H1 (cell line): ENCODE data around the gene PCGF6. TPM values are rescaled to one million over a fixed set of nuclear protein-coding genes. Genes with fewer than 3 reads are reported as not detected.

Source experiments
- CTCF ChIA-PET: fragments of 300-600 bp; sonication (Branson Sonifier 250); formaldehyde crosslinking; loops from one replicate; lab custom pipeline; 2021; ENCODE audit not compliant: partially characterized antibody; lab: Charles Lee
- POLR2A ChIA-PET: fragments of 300-600 bp; sonication (Branson Sonifier 250); formaldehyde crosslinking; loops from one replicate; lab custom pipeline; 2021; ENCODE audit warnings: inconsistent platforms; ENCODE audit not compliant: partially characterized antibody; lab: Charles Lee
- DNase-seq, 2 experiments: peaks; one replicate each; pipeline versions ENCODE4 v3.0.0 to v3.0.0-alpha.2; 2010 to 2022; ENCODE audit warnings: low spot score in 2 of 2, low read depth in 1 of 2, mixed read lengths in 1 of 2
- FAIRE-seq: peaks from 2 replicates; lab custom pipeline; 2011; peaks lifted over from hg19 to GRCh38; lab: Jason Lieb, UNC
- H2AFZ ChIP-seq: 2 replicates; pipeline ENCODE4 v1.8.1; 2012; ENCODE audit warnings: low read length, inconsistent platforms
- H2AK5ac ChIP-seq: 2 replicates; pipeline ENCODE4 v1.6.1; 2013; ENCODE audit warnings: low read depth, low read length
- H2BK120ac ChIP-seq: replicated peaks from 2 replicates; pipeline ENCODE3; 2013; ENCODE audit warnings: low read depth, low read length, inconsistent platforms
- H2BK12ac ChIP-seq: 2 replicates; pipeline ENCODE4 v1.6.1; 2013; ENCODE audit warnings: low read depth, low read length
- H2BK15ac ChIP-seq: 2 replicates; pipeline ENCODE4 v1.6.1; 2013; ENCODE audit warnings: low read length
- H2BK20ac ChIP-seq: 2 replicates; pipeline ENCODE4 v1.6.1; 2013; ENCODE audit warnings: low read length
- H2BK5ac ChIP-seq: 2 replicates; pipeline ENCODE4 v1.6.1; 2013; ENCODE audit warnings: low read depth, low read length
- H3K14ac ChIP-seq: 2 replicates; pipeline ENCODE4 v1.6.1; 2013; ENCODE audit warnings: inconsistent platforms; ENCODE audit not compliant: insufficient read length
- H3K18ac ChIP-seq: 2 replicates; pipeline ENCODE4 v1.6.1; 2013; ENCODE audit warnings: low read length; ENCODE audit errors: extremely low read depth
- H3K23ac ChIP-seq: 2 replicates; pipeline ENCODE4 v1.6.1; 2013; ENCODE audit warnings: inconsistent platforms; ENCODE audit not compliant: insufficient read length
- H3K23me2 ChIP-seq: 2 replicates; pipeline ENCODE4 v1.6.1; 2013; ENCODE audit warnings: low read depth, low read length
- H3K27ac ChIP-seq: 2 replicates; pipeline ENCODE4 v1.6.1; 2011; ENCODE audit warnings: low read depth, low read length, inconsistent platforms
- H3K27me3 ChIP-seq, 4 experiments: replicated peaks in 1 of 4; 1 replicate in 1 of 4; 2 replicates in 3 of 4; pipeline versions ENCODE4 v1.6.1 to v1.8.1; 2011 to 2013; ENCODE audit warnings: low read length in 3 of 4, mild to moderate bottlenecking in 3 of 4, inconsistent platforms in 2 of 4, mixed read lengths in 2 of 4, moderate library complexity in 1 of 4; ENCODE audit not compliant: control insufficient read depth in 3 of 4, insufficient read depth in 3 of 4; ENCODE audit errors: extremely low read depth in 1 of 4
- H3K36me3 ChIP-seq, 4 experiments: 2 replicates each; pipeline versions ENCODE4 v1.6.1 to v1.8.1; 2011 to 2013; ENCODE audit warnings: mild to moderate bottlenecking in 4 of 4, low read length in 3 of 4, moderate library complexity in 2 of 4, control low read depth in 1 of 4, inconsistent platforms in 1 of 4; ENCODE audit not compliant: insufficient read depth in 4 of 4, control insufficient read depth in 2 of 4
- H3K4ac ChIP-seq: replicated peaks from 2 replicates; pipeline ENCODE3; 2013; ENCODE audit warnings: low read length, low read depth, mixed read lengths, inconsistent platforms; ENCODE audit not compliant: insufficient read length
- H3K4me1 ChIP-seq, 4 experiments: replicated peaks in 1 of 4; 1 replicate in 1 of 4; 2 replicates in 3 of 4; pipeline versions ENCODE4 v1.6.1 to v1.8.1; 2011 to 2013; ENCODE audit warnings: low read length in 3 of 4, inconsistent platforms in 2 of 4, mixed read lengths in 1 of 4; ENCODE audit not compliant: insufficient read depth in 4 of 4, control insufficient read depth in 3 of 4
- H3K4me2 ChIP-seq, 2 experiments: 2 replicates each; pipeline versions ENCODE4 v1.6.1 to v1.8.1; 2011 to 2013; ENCODE audit warnings: low read depth in 2 of 2, low read length in 2 of 2, control low read depth in 1 of 2, inconsistent platforms in 1 of 2, mild to moderate bottlenecking in 1 of 2; ENCODE audit not compliant: insufficient read depth in 1 of 2
- H3K4me3 ChIP-seq, 4 experiments: fragments of 200-600, 300-600 bp in 1 of 4; sonication (generic), shearing (Covaris generic), sonication (Bioruptor Twin) in 1 of 4; 2 replicates each; pipeline versions ENCODE4 v1.5.1 to v1.8.1; 2011 to 2016; ENCODE audit warnings: low read length in 4 of 4, low read depth in 3 of 4, control low read depth in 2 of 4, inconsistent platforms in 2 of 4, mild to moderate bottlenecking in 2 of 4, mixed read lengths in 1 of 4, moderate library complexity in 1 of 4; ENCODE audit not compliant: insufficient read depth in 2 of 4; ENCODE audit errors: extremely low read depth in 1 of 4
- H3K56ac ChIP-seq: replicated peaks from 2 replicates; pipeline ENCODE3; 2013; ENCODE audit warnings: low read depth, mild to moderate bottlenecking, mixed read lengths, low read length, inconsistent platforms; ENCODE audit not compliant: insufficient read length
- H3K79me1 ChIP-seq: 2 replicates; pipeline ENCODE4 v1.6.1; 2013; ENCODE audit warnings: low read depth, low read length, control low read depth
- H3K79me2 ChIP-seq, 2 experiments: 2 replicates each; pipeline versions ENCODE4 v1.6.1 to v1.8.1; 2012 to 2013; ENCODE audit warnings: low read length in 2 of 2, mild to moderate bottlenecking in 2 of 2, inconsistent platforms in 1 of 2; ENCODE audit not compliant: insufficient read depth in 2 of 2, control insufficient read depth in 1 of 2
- H3K9ac ChIP-seq, 4 experiments: replicated peaks in 1 of 4; 1 replicate in 1 of 4; 2 replicates in 3 of 4; pipeline versions ENCODE4 v1.6.1 to v1.8.1; 2011 to 2013; ENCODE audit warnings: low read depth in 3 of 4, low read length in 3 of 4, control low read depth in 2 of 4, mild to moderate bottlenecking in 2 of 4, moderate library complexity in 2 of 4, inconsistent platforms in 1 of 4; ENCODE audit errors: extremely low read depth in 1 of 4
- H3K9me3 ChIP-seq, 2 experiments: 2 replicates each; pipeline versions ENCODE4 v1.6.1 to v1.8.1; 2012 to 2013; ENCODE audit warnings: mild to moderate bottlenecking in 2 of 2, moderate library complexity in 2 of 2, control low read depth in 1 of 2, inconsistent platforms in 1 of 2, low read depth in 1 of 2, low read length in 1 of 2, mixed read lengths in 1 of 2; ENCODE audit not compliant: insufficient read depth in 2 of 2
- H4K20me1 ChIP-seq, 2 experiments: replicated peaks in 1 of 2; 2 replicates each; pipeline versions ENCODE3 to v1.8.1; 2011 to 2013; ENCODE audit warnings: inconsistent platforms in 2 of 2, low read length in 2 of 2, mild to moderate bottlenecking in 1 of 2; ENCODE audit not compliant: insufficient read depth in 2 of 2, control insufficient read depth in 1 of 2
- H4K5ac ChIP-seq: 2 replicates; pipeline ENCODE4 v1.6.1; 2013; ENCODE audit warnings: low read length, low read depth, mixed read lengths, inconsistent platforms; ENCODE audit not compliant: insufficient read length
- H4K8ac ChIP-seq: 2 replicates; pipeline ENCODE4 v1.8.0; 2013; ENCODE audit warnings: mild to moderate bottlenecking, moderate library complexity, low read length, inconsistent platforms; ENCODE audit not compliant: insufficient read depth; ENCODE audit errors: extremely low read depth
- H4K91ac ChIP-seq: replicated peaks from 2 replicates; pipeline ENCODE3; 2013; ENCODE audit warnings: low read length, mixed read lengths, inconsistent platforms; ENCODE audit not compliant: insufficient read length
- CBX8 ChIP-seq: fragments of 300-800, 300-1000 bp; sonication (generic); IDR thresholded peaks from 2 replicates; pipeline ENCODE4 v1.7.1; 2016; ENCODE audit warnings: low read depth, low read length, borderline replicate concordance
- CREB1 ChIP-seq: IDR thresholded peaks from 2 replicates; pipeline ENCODE4 v1.6.1; 2012; ENCODE audit warnings: inconsistent platforms
- GABPA ChIP-seq: IDR thresholded peaks from 2 replicates; pipeline ENCODE4 v1.6.1; 2011; ENCODE audit warnings: mild to moderate bottlenecking, low read length, moderate library complexity, borderline replicate concordance; ENCODE audit not compliant: insufficient read depth
- GTF2F1 ChIP-seq: IDR thresholded peaks from 2 replicates; pipeline ENCODE4 v1.6.1; 2012; ENCODE audit warnings: low read depth, low read length, improper control_type of control experiment, borderline replicate concordance
- JUN ChIP-seq: IDR thresholded peaks from 2 replicates; pipeline ENCODE4 v1.6.1; 2011; ENCODE audit warnings: low read depth, mild to moderate bottlenecking, improper control_type of control experiment, low read length
- POLR2A ChIP-seq, 2 experiments: IDR thresholded peaks; 1 replicate in 1 of 2; 2 replicates in 1 of 2; pipeline ENCODE4 v1.6.1; 2011; ENCODE audit warnings: low read depth in 2 of 2, low read length in 2 of 2, mild to moderate bottlenecking in 2 of 2; ENCODE audit errors: control extremely low read depth in 1 of 2
- POLR2AphosphoS5 ChIP-seq: IDR thresholded peaks from 2 replicates; pipeline ENCODE4 v1.6.1; 2011; ENCODE audit warnings: low read depth, low read length
- SIX5 ChIP-seq: IDR thresholded peaks from 2 replicates; pipeline ENCODE4 v1.6.1; 2011; ENCODE audit warnings: mild to moderate bottlenecking, low read depth, low read length
- TEAD4 ChIP-seq: IDR thresholded peaks from 2 replicates; pipeline ENCODE4 v1.6.1; 2012; ENCODE audit warnings: low read depth, low read length, inconsistent platforms, mixed read lengths
- ZNF274 ChIP-seq: IDR thresholded peaks from 2 replicates; pipeline ENCODE4 v1.7.0; 2012; ENCODE audit warnings: low read length, borderline replicate concordance; ENCODE audit errors: extremely low read depth
- WGBS, 2 experiments: shearing (Covaris generic) in 1 of 2; methylation state at CpG; one replicate each; pipeline versions ENCODE4 v1.1.6 to v1.1.7; 2013 to 2015; ENCODE audit warnings: low lambda C conversion rate in 2 of 2, mixed read lengths in 2 of 2, inconsistent platforms in 1 of 2, low coverage in 1 of 2, missing lambda C conversion rate in 1 of 2; ENCODE audit not compliant: insufficient replicate concordance in 2 of 2, insufficient coverage in 1 of 2, insufficient read length in 1 of 2; ENCODE audit errors: extremely low coverage in 1 of 2, missing lambda C conversion rate in 1 of 2; 5-methylcytosine and 5-hydroxymethylcytosine counted together
- polyA plus RNA-seq, 7 experiments: library from polyadenylated mRNA; depleted of rRNA in 3 of 7; stranded (reverse) in 5 of 7; unstranded in 2 of 7; fragments of >200 nt in 5 of 7; fragments of 200-250 nt in 2 of 7; gene quantifications; 1 replicate in 5 of 7; 2 replicates in 1 of 7; 4 replicates in 1 of 7; pipeline versions ENCODE4 v1.2.1 to v1.2.3, GENCODE V29; 2011 to 2013; ENCODE audit warnings: missing spikeins in 2 of 7, mixed read lengths in 2 of 7
- total RNA-seq: library from RNA; stranded (reverse); fragmentation: NEBNext Ultra II Directional; extraction: Animal tissue kit (Norgen Biotek cat#: 25700); gene quantifications from 2 replicates; pipeline ENCODE4 v1.2.1, GENCODE V29; 2021
- TF ChIP-seq, protein P1 (sequence below): IDR thresholded peaks from 2 replicates; pipeline ENCODE4 v1.6.1; 2012; ENCODE audit warnings: low read length, inconsistent platforms

Gene PCGF6
- total and polyA plus RNA-seq, 2 of the 8 experiments (the other 6 are each of a cell fraction or from before 2014, with no cell fraction given) = 6.9 to 18.6 TPM

GRCh38 chr10:103373544-103373943 is 22.6 kb upstream of the PCGF6 start:
- CTCF ChIA-PET = interaction anchor here (0.6 to 1.5 kb wide), 4 partner anchors 15 to 866 kb away, joined by 3 to 5 read pairs (median 4); no protein-coding TSS in a partner anchor
- no peak overlapping the region for H3K18ac ChIP-seq
- H3K27ac ChIP-seq = no peak overlapping the region
- POLR2A ChIA-PET = no interaction called here
- no peak for DNase-seq
- no peak overlapping the region for H2AFZ ChIP-seq
- no peak overlapping the region for H3K9ac ChIP-seq
- no peak overlapping the region for H2BK12ac ChIP-seq
- no peak overlapping the region for H4K91ac ChIP-seq
- H3K4ac ChIP-seq = no peak overlapping the region
- no peaks in the 10 kb centered on the region for H3K4me1 ChIP-seq
- H2BK20ac ChIP-seq = no peak overlapping the region
- H3K9me3 ChIP-seq = no peaks in the 10 kb centered on the region
- H3K79me2 ChIP-seq = peaks cover 0 to 8% of the 10 kb centered on the region in 2 experiments; a peak in 1 of 4 replicates
- H3K4me2 ChIP-seq = no peak overlapping the region
- H4K5ac ChIP-seq = no peak overlapping the region
- no peak overlapping the region for H3K14ac ChIP-seq
- no peak for FAIRE-seq
- H3K4me3 ChIP-seq = no peak overlapping the region
- no peak overlapping the region for H2BK15ac ChIP-seq
- no peak overlapping the region for H2BK5ac ChIP-seq
- WGBS, 2 experiments = 93% methylated on average over 3 of the region's 3 CpGs; no CpG with 5 or more reads in 1 of the 2 experiments
- peaks cover 0 to 1% of the 10 kb centered on the region in 2 experiments for H4K20me1 ChIP-seq
- no peak overlapping the region for H4K8ac ChIP-seq
- no peaks in the 10 kb centered on the region for H3K27me3 ChIP-seq
- no peaks in the 10 kb centered on the region; the same call in 1 of the 2 replicates for H3K23me2 ChIP-seq
- H3K79me1 ChIP-seq = no peaks in the 10 kb centered on the region; the same call in 1 of the 2 replicates
- TF ChIP-seq TEAD4 = no peak
- TF ChIP-seq POLR2A (IDR thresholded peaks at IDR 0.05; ENCODE audit: control extremely low read depth in 1 of 2, low read depth in 2 of 2, low read length in 2 of 2) = no peak
- TF ChIP-seq CBX8 = no peak
- no peak for TF ChIP-seq GTF2F1
- TF ChIP-seq JUN = no peak
- no peak for TF ChIP-seq GABPA
- TF ChIP-seq SIX5 = no peak
- no peak for TF ChIP-seq CREB1
- no peak for TF ChIP-seq POLR2AphosphoS5
- TF ChIP-seq, protein P1, sequence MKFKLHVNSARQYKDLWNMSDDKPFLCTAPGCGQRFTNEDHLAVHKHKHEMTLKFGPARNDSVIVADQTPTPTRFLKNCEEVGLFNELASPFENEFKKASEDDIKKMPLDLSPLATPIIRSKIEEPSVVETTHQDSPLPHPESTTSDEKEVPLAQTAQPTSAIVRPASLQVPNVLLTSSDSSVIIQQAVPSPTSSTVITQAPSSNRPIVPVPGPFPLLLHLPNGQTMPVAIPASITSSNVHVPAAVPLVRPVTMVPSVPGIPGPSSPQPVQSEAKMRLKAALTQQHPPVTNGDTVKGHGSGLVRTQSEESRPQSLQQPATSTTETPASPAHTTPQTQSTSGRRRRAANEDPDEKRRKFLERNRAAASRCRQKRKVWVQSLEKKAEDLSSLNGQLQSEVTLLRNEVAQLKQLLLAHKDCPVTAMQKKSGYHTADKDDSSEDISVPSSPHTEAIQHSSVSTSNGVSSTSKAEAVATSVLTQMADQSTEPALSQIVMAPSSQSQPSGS = no peak
- TF ChIP-seq ZNF274 = no peak
- H2AK5ac ChIP-seq = no peak overlapping the region
- H3K36me3 ChIP-seq = peaks cover 3 to 19% (median 7%) of the 10 kb centered on the region in 4 experiments; a peak in 4 of 8 replicates
- H2BK120ac ChIP-seq = no peak overlapping the region
- no peak overlapping the region for H3K56ac ChIP-seq
- no peak overlapping the region for H3K23ac ChIP-seq
